NCI-H1105 treated with DMSO at 0.1 percent for 48 hours (cell line): Measurements from ENCODE around the gene NUB1.
"Not testable (repeated sequence)": the region's sequence is repeated elsewhere in the genome, so short reads cannot be mapped to it uniquely, and the experiment has no call there.

Experiments
- DNase-seq: peaks from one replicate; lab custom pipeline; 2025; lab: John Stamatoyannopoulos, UW

Gene NUB1

GRCh38 chr7:151341357-151342101, at the start of gene NUB1:
TSS of gene NUB1 (plus strand) at chr7:151341812. CDS start at chr7:151345350, 3,538 bp downstream.
- DNase-seq = peak; percentile 77

GRCh38 chr7:151292850-151293249, 48.8 kb upstream of the NUB1 start:
- no peak for DNase-seq

GRCh38 chr7:151296202-151296992, 45.2 kb upstream of the NUB1 start:
- DNase-seq = no peak

GRCh38 chr7:151298765-151299164, 42.8 kb upstream of the NUB1 start:
- no peak for DNase-seq

GRCh38 chr7:151299530-151299929, 42.1 kb upstream of the NUB1 start:
- no peak for DNase-seq

- no peak for DNase-seq
Observed at GRCh38 chr7:151299940-151300645, 41.5 kb upstream of the NUB1 start.

- DNase-seq = no peak
Observed at GRCh38 chr7:151301471-151302462, 39.8 kb upstream of the NUB1 start.

GRCh38 chr7:151304251-151304650, 37.4 kb upstream of the NUB1 start:
- DNase-seq = not testable (repeated sequence)

GRCh38 chr7:151304856-151305255, 36.8 kb upstream of the NUB1 start:
- no peak for DNase-seq

- DNase-seq = no peak
Observed at GRCh38 chr7:151306374-151306773, 35.2 kb upstream of the NUB1 start.

GRCh38 chr7:151306860-151307259, 34.8 kb upstream of the NUB1 start:
- DNase-seq = no peak

- no peak for DNase-seq
Observed at GRCh38 chr7:151307536-151307935, 34.1 kb upstream of the NUB1 start.

- DNase-seq = no peak
Observed at GRCh38 chr7:151308256-151308655, 33.4 kb upstream of the NUB1 start.

GRCh38 chr7:151308791-151309190, 32.8 kb upstream of the NUB1 start:
- DNase-seq = no peak

GRCh38 chr7:151309311-151309710, 32.3 kb upstream of the NUB1 start:
- DNase-seq = no peak

- DNase-seq = no peak
Observed at GRCh38 chr7:151310578-151310977, 31.0 kb upstream of the NUB1 start.

GRCh38 chr7:151311294-151311864, 30.2 kb upstream of the NUB1 start:
- no peak for DNase-seq

- DNase-seq = no peak
Observed at GRCh38 chr7:151312356-151312755, 29.3 kb upstream of the NUB1 start.

- no peak for DNase-seq
Observed at GRCh38 chr7:151312831-151313809, 28.5 kb upstream of the NUB1 start.

GRCh38 chr7:151313857-151314256, 27.8 kb upstream of the NUB1 start:
- no peak for DNase-seq
